ENCODE data around the gene CAMTA1. TPM values are rescaled to one million over a fixed set of nuclear protein-coding genes. Genes with fewer than 3 reads are reported as not detected.

The CAMTA1 gene
- total RNA-seq, 4 donors from 2014 or later: 57.4 to 88.3 (median 62.1) TPM

- Histone ChIP-seq H3K27me3 (no peaks in the 10 kb centered on the region), H3K4me3 (no peak overlapping the region), H3K9me3 (no peaks in the 10 kb centered on the region), H3K4me1 (no peaks in the 10 kb centered on the region), H3K27ac (no peak overlapping the region), H3K36me3 (no peaks in the 10 kb centered on the region)
- DNase-seq: no peak
- TF ChIP-seq POLR2A (IDR thresholded peaks at IDR 0.05): no peak
- TF ChIP-seq, protein P1, sequence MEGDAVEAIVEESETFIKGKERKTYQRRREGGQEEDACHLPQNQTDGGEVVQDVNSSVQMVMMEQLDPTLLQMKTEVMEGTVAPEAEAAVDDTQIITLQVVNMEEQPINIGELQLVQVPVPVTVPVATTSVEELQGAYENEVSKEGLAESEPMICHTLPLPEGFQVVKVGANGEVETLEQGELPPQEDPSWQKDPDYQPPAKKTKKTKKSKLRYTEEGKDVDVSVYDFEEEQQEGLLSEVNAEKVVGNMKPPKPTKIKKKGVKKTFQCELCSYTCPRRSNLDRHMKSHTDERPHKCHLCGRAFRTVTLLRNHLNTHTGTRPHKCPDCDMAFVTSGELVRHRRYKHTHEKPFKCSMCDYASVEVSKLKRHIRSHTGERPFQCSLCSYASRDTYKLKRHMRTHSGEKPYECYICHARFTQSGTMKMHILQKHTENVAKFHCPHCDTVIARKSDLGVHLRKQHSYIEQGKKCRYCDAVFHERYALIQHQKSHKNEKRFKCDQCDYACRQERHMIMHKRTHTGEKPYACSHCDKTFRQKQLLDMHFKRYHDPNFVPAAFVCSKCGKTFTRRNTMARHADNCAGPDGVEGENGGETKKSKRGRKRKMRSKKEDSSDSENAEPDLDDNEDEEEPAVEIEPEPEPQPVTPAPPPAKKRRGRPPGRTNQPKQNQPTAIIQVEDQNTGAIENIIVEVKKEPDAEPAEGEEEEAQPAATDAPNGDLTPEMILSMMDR (IDR thresholded peaks at IDR 0.05): no peak
These were observed 447.4 kb downstream of the CAMTA1 start for GRCh38 chr1:7232441-7233236.

GRCh38 chr1:7233237-7233540, 447.9 kb downstream of the CAMTA1 start:
- Histone ChIP-seq H3K4me3 (no peak overlapping the region), H3K4me1 (no peaks in the 10 kb centered on the region), H3K27me3 (no peaks in the 10 kb centered on the region), H3K27ac (no peak overlapping the region), H3K36me3 (no peaks in the 10 kb centered on the region), H3K9me3 (no peaks in the 10 kb centered on the region)
- TF ChIP-seq POLR2A (IDR thresholded peaks at IDR 0.05): no peak
- TF ChIP-seq, protein P1 (IDR thresholded peaks at IDR 0.05): no peak
- DNase-seq: no peak

DNA sequence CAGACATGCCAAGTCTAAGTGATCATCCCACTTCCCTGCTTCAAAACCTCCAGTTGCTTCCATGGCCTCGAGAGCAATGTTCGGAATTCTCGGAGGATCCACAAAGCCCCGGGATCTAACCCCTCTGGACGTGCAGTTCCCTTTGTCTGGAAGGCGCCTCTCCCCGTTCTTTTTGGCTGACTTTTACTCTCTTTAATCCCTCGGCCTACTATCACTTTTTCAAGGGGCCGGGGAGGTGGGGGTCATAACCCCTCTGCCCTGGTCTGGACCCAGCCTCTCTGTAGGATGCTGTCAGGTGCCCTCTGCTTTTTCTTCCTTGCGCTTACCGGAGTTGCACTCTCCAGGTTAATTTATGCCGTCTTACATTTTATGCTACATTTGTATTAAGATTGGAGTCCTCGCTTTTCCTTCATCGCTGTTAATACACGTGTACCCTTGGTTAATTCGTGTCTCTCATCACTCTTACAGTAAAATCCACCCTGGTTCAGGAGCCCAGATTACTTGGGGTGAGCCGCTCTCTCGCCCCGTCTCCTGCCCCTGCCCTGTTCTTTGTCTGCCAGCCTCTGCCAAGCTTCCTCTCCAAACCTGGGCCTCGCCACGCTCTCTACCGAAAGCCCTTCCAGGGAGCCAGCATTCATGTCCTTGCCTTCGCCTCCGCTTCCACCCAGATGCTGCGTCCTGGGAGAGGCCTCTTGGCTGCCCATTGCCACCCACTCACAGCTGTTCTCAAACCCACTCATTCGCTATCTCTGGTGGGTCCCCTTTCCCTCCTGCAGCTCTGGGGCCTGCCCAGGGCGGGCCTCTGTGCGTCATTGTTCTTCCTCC, 448.6 kb downstream of the CAMTA1 start:
- Histone ChIP-seq H3K9me3 (no peaks in the 10 kb centered on the region), H3K4me1 (no peaks in the 10 kb centered on the region), H3K27me3 (no peaks in the 10 kb centered on the region), H3K27ac (no peak overlapping the region), H3K36me3 (no peaks in the 10 kb centered on the region), H3K4me3 (no peak overlapping the region)
- no peak for DNase-seq
- no peak for TF ChIP-seq POLR2A (IDR thresholded peaks at IDR 0.05)
- TF ChIP-seq, protein P1 (IDR thresholded peaks at IDR 0.05): no peak

GRCh38 chr1:7234471-7234755, 449.2 kb downstream of the CAMTA1 start:
- Histone ChIP-seq H3K27me3 (no peaks in the 10 kb centered on the region), H3K4me1 (no peaks in the 10 kb centered on the region), H3K9me3 (no peaks in the 10 kb centered on the region), H3K27ac (no peak overlapping the region), H3K4me3 (no peak overlapping the region), H3K36me3 (no peaks in the 10 kb centered on the region)
- DNase-seq: no peak
- TF ChIP-seq, protein P1 (IDR thresholded peaks at IDR 0.05): no peak
- TF ChIP-seq POLR2A (IDR thresholded peaks at IDR 0.05): no peak

DNA sequence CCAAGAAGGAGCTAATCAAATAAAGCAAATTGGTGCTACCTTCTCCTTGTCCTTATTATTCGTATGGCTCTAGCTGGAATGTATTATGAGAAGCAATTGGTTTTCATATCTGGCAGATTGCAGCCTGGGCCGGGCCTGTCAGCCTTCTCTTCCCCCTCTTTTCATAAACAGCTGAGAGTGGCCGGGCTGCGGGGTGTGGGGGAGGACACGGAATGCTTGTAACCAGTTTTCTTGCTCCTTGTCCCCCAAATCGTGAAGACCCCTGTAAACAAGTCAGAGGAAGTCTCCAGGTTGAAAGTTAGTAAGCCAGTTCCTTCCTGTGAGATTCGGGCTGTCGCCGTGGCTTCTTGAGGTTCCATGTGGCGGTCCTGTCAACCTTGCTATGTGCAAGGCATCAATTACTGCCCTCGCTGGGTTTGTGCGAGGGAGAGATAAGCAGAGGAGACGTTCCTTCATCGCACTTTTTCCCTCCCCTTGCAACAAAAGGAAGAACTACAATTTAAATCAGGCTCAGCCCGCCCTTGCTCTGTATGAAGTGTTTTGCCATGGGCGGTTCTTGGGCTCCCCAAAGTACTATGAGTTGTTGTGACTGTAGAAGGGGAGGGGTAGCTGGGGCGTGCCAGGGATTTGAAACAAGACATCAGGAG, 450.7 kb downstream of the CAMTA1 start:
- Histone ChIP-seq H3K36me3 (no peaks in the 10 kb centered on the region), H3K27me3 (no peaks in the 10 kb centered on the region), H3K9me3 (no peaks in the 10 kb centered on the region), H3K27ac (no peak overlapping the region), H3K4me3 (no peak overlapping the region), H3K4me1 (no peaks in the 10 kb centered on the region)
- TF ChIP-seq POLR2A (IDR thresholded peaks at IDR 0.05): no peak
- TF ChIP-seq, protein P1 (IDR thresholded peaks at IDR 0.05): no peak
- DNase-seq: no peak
